Psoas muscle (tissue), 8 donors: Measurements from ENCODE around the gene SUGP2. TPM values are rescaled to one million over a fixed set of nuclear protein-coding genes. Genes with fewer than 3 reads are reported as not detected.

Experiments
- ATAC-seq, 4 donors: fragments of 200-7000 bp; cut with Tn5 transposase; one replicate each; pipeline ENCODE4 v1.9.1; 2020; ENCODE audit warnings: moderate library complexity in 3 of 4, mild to moderate bottlenecking in 2 of 4
- DNase-seq, 2 donors: peaks; one replicate each; pipeline ENCODE4 v3.0.0-alpha.2; 2020
- H3K27ac ChIP-seq: fragments of 200-600 bp; one replicate; pipeline ENCODE4 v1.8.0; 2022
- H3K27me3 ChIP-seq, 3 donors: fragments of 200-600 bp in 1 of 3; one replicate each; pipeline versions ENCODE4 v1.6.1 to v1.8.0; 2013 to 2022; ENCODE audit warnings: low read length in 2 of 3, mild to moderate bottlenecking in 2 of 3, moderate library complexity in 1 of 3; ENCODE audit not compliant: insufficient read depth in 3 of 3
- H3K36me3 ChIP-seq, 2 donors: fragments of 200-600 bp in 1 of 2; one replicate each; pipeline versions ENCODE4 v1.6.1 to v1.8.0; 2013 to 2022; ENCODE audit warnings: low read depth in 1 of 2, mild to moderate bottlenecking in 1 of 2, moderate library complexity in 1 of 2; ENCODE audit not compliant: insufficient read depth in 1 of 2
- H3K4me1 ChIP-seq: fragments of 200-600 bp; one replicate; pipeline ENCODE4 v1.8.0; 2022
- H3K4me3 ChIP-seq: fragments of 200-600 bp; one replicate; pipeline ENCODE4 v1.8.0; 2022; ENCODE audit warnings: mild to moderate bottlenecking
- H3K9me3 ChIP-seq: fragments of 200-600 bp; one replicate; pipeline ENCODE4 v1.8.0; 2022
- whole genome bisulfite sequencing, 3 donors: extraction: QIAGEN DNeasy Blood & Tissue Kit; methylation state at CpG; one replicate each; pipeline versions ENCODE4 v1.1.6 to v1.1.7; 2013; 5-methylcytosine and 5-hydroxymethylcytosine counted together
- intact Hi-C, 2 donors: fragments of 100-400 bp; cut with DNase I; formaldehyde crosslinking; loops; one replicate each; pipeline versions ENCODE4 v1.11.0 to v1.14.2; 2022
- polyA plus RNA-seq, 3 donors: library from polyadenylated mRNA; stranded (reverse); fragments of 200-250 nt; gene quantifications; one replicate each; pipeline ENCODE4 v1.2.3, GENCODE V29; 2013
- total RNA-seq, 4 donors: library from RNA; stranded (reverse); fragmentation: NEBNext Ultra II Directional in 2 of 4; extraction: Animal tissue kit (Norgen Biotek cat#: 25700) in 2 of 4; gene quantifications; one replicate each; pipeline versions ENCODE4 v1.2.1 to v1.2.4, GENCODE V29; 2021 to 2023
- TF ChIP-seq, protein P1 (sequence below): fragments of 200-600 bp; IDR thresholded peaks from one replicate; pipeline ENCODE4 v1.8.0; 2022; ENCODE audit warnings: antibody characterized with exemption
- donor health status: healthy with polysubstance abuse.
- donor health status: DM: no; HTN: no; CAD: no; lungs with moderate emphysema.
- donor health status: Bipolar disorder and iron deficiency.
- donor health status: healthy.
- donor health status: DM: yes; HTN: yes; CAD: no.
- donor health status: DM: no; HTN: no; CAD: no.
- donor health status: DM: no; HTN: no; CAD: no.
- donor health status: DM: yes; HTN: yes; CAD: no.

SUGP2 gene
- total and polyA plus RNA-seq, 7 donors: 31.8 to 53.3 (median 43.9) TPM

DNA sequence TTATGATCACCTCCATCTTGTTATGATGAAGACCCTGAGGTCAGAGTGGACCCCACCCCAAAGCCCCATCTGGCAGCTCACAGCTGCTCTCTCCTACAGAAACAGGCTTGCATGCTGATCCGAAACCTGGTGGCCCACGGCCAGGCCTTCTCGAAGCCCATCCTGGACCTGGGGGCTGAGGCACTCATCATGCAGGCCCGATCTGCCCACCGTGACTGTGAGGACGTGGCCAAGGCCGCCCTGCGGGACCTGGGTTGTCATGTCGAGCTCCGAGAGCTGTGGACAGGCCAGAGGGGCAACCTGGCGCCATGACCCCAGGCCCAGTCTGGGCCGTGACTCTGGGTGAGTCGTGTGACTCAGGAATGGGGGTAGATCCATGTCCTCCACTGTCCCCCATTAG is 24.0 kb upstream of the SUGP2 start:
- intact Hi-C loops: loop anchor here (2.0 to 10.0 kb wide), 3 partner anchors 50 to 117 kb away; partner anchors contain the start of genes MEF2B (in 1 of the 2) and TMEM161A (in 1 of the 2)

DNA sequence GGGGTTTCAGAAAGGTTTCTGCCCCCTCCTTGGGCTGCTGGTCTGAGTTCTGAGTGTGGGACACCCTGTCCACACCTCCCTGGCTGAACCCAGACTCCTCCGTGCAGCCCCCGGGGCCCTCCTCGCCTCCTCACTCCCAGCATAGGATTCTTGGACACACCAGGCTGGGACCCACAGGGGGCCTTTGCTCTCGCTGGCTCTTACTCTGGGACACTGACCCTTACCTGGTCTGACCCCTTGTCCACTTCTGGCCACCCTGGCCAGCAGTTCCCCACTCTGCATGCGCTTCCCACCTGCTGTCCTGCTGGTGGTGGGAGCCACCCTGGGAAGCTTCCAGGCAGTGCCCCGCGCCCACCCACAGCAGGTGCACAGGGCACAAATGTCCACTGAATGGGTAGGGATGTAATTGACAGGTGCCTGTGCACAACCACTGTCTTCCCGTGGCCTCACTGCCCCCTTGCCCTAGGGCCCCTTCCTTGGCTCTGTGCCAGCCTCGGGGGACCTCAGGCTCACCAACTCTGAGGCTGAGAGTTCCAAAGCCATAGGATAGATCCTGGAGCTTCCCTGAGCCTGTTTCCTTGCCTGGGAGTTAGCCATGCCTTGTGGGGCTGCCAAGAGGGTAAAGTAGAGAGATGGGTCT is 23.4 kb upstream of the SUGP2 start:
- Histone ChIP-seq H3K4me1 (peaks cover 26% of the 10 kb centered on the region), H3K27me3 (no peaks in the 10 kb centered on the region), H3K36me3 (peaks cover 6 to 56% of the 10 kb centered on the region in 2 donors), H3K9me3 (no peaks in the 10 kb centered on the region), H3K4me3 (no peak overlapping the region), H3K27ac (no peak overlapping the region)
- 71 to 74% (median 74%) methylated on average over 9 of the region's 9 CpGs for WGBS, 3 donors
- intact Hi-C loops: loop anchor here (2.0 to 10.0 kb wide), 3 partner anchors 51 to 118 kb away; partner anchors contain the start of genes MEF2B (in 1 of the 2) and TMEM161A (in 1 of the 2)
- ATAC-seq (no peak), DNase-seq (no peak)
- TF ChIP-seq, protein P1, sequence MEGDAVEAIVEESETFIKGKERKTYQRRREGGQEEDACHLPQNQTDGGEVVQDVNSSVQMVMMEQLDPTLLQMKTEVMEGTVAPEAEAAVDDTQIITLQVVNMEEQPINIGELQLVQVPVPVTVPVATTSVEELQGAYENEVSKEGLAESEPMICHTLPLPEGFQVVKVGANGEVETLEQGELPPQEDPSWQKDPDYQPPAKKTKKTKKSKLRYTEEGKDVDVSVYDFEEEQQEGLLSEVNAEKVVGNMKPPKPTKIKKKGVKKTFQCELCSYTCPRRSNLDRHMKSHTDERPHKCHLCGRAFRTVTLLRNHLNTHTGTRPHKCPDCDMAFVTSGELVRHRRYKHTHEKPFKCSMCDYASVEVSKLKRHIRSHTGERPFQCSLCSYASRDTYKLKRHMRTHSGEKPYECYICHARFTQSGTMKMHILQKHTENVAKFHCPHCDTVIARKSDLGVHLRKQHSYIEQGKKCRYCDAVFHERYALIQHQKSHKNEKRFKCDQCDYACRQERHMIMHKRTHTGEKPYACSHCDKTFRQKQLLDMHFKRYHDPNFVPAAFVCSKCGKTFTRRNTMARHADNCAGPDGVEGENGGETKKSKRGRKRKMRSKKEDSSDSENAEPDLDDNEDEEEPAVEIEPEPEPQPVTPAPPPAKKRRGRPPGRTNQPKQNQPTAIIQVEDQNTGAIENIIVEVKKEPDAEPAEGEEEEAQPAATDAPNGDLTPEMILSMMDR: no peak

More for the DNA sequence above, 24.0 kb upstream of the SUGP2 start:
- TF ChIP-seq, protein P1: no peak
- no peak overlapping the region for H3K27ac ChIP-seq
- H3K9me3 ChIP-seq: no peaks in the 10 kb centered on the region
- no peak for ATAC-seq
- peaks cover 6 to 50% of the 10 kb centered on the region in 2 donors for H3K36me3 ChIP-seq
- DNase-seq: no peak
- WGBS, 3 donors: 86 to 92% (median 89%) methylated on average over 13 of the region's 13 CpGs
- H3K4me1 ChIP-seq: peaks cover 31% of the 10 kb centered on the region
- H3K27me3 ChIP-seq: no peaks in the 10 kb centered on the region
- H3K4me3 ChIP-seq: no peak overlapping the region

DNA sequence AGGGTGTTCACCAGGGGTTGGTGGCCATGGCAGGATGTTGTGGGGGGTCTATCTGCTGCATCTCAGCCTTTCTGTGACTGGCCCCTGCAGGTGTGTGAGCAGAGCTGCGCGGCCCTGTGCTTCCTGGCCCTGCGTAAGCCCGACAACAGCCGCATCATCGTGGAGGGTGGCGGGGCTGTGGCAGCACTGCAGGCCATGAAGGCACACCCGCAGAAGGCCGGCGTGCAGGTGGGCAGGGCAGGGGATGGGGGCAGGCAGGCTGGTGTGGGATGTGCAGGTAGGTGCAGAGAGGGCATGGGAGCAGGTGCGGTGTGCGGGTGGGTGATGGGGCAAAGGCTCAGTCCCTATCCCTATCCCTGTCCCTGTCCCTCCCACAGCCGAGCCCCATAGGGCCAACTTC is 22.4 kb upstream of the SUGP2 start:
- Histone ChIP-seq H3K27ac (no peak overlapping the region), H3K36me3 (peaks cover 6 to 60% of the 10 kb centered on the region in 2 donors), H3K4me3 (no peak overlapping the region), H3K4me1 (peaks cover 15% of the 10 kb centered on the region), H3K9me3 (no peaks in the 10 kb centered on the region), H3K27me3 (no peaks in the 10 kb centered on the region)
- TF ChIP-seq, protein P1: no peak
- DNase-seq (no peak), ATAC-seq (no peak)
- intact Hi-C loops: loop anchor here (2.0 to 10.0 kb wide), 3 partner anchors 52 to 119 kb away; partner anchors contain the start of genes MEF2B (in 1 of the 2) and TMEM161A (in 1 of the 2)
- 94 to 95% (median 95%) methylated on average over 11 to 13 of the region's 13 CpGs for WGBS, 3 donors

DNA sequence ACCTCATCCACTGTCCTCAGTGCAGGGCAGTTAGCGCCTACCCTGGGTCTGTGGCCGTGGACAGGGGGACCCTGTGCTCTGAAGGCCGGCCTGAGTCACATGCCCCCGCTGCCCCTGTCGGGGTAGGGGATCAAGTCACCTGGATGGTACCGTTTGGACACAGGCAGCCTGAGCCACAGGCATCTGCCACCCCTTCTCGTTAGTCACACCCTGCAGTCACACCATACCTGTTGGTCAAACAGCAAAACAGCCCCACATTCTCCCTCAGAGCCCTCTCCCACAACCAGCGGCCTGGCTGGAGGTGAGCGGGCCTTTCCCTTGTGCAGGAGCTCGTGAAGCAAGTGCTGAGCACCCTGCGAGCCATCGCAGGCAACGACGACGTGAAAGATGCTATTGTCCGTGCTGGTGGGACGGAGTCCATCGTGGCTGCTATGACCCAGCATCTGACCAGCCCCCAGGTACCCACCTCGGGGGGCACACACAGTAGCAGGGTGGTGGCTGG is 21.7 kb upstream of the SUGP2 start:
- ATAC-seq (no peak), DNase-seq (no peak)
- Histone ChIP-seq H3K4me3 (no peak overlapping the region), H3K4me1 (peaks cover 13% of the 10 kb centered on the region), H3K27me3 (no peaks in the 10 kb centered on the region), H3K36me3 (peaks cover 6 to 63% of the 10 kb centered on the region in 2 donors), H3K27ac (no peak overlapping the region), H3K9me3 (no peaks in the 10 kb centered on the region)
- TF ChIP-seq, protein P1: no peak
- 94% methylated on average over 18 to 19 of the region's 19 CpGs for WGBS, 3 donors
- intact Hi-C loops: loop anchor here (1.0 to 10.0 kb wide), 3 partner anchors 52 to 120 kb away; partner anchors contain the start of gene MEF2B (in 1 of the 2)
